Activated CD8-positive, alpha-beta T cell treated with anti-CD3 and anti-CD28 coated beads for 36 hours (primary cell): ENCODE results near the gene PNMT. TPM values are rescaled to one million over a fixed set of nuclear protein-coding genes. Genes with fewer than 3 reads are reported as not detected.

ENCODE experiments used
- ATAC-seq: fragments of 200-7000 bp; cut with Tn5 transposase; one replicate; pipeline ENCODE4 v1.10.0; 2021; ENCODE audit warnings: mild to moderate bottlenecking, moderate library complexity
- CTCF ChIA-PET: fragments of 350-600 bp; sonication (Branson Sonifier 250); formaldehyde crosslinking; loops from one replicate; lab custom pipeline; 2021; ENCODE audit warnings: antibody characterized with exemption; lab: Charles Lee
- POLR2A ChIA-PET: fragments of 350-600 bp; sonication (Branson Sonifier 250); formaldehyde crosslinking; loops from one replicate; lab custom pipeline; 2021; ENCODE audit warnings: antibody characterized with exemption; lab: Charles Lee
- DNase-seq: peaks from one replicate; pipeline ENCODE4 v3.0.0-alpha.2; 2020
- H3K27ac Mint-ChIP-seq: one replicate; pipeline ENCODE4 v1.8.0; 2021; ENCODE audit warnings: mild to moderate bottlenecking, mixed read lengths
- H3K27me3 Mint-ChIP-seq: one replicate; pipeline ENCODE4 v1.8.0; 2021; ENCODE audit warnings: mixed read lengths
- H3K36me3 Mint-ChIP-seq: one replicate; pipeline ENCODE4 v1.8.0; 2021; ENCODE audit warnings: low read depth, mixed read lengths
- H3K4me1 Mint-ChIP-seq: one replicate; pipeline ENCODE4 v1.8.0; 2021; ENCODE audit warnings: low read depth, mixed read lengths
- H3K4me3 Mint-ChIP-seq: one replicate; pipeline ENCODE4 v1.8.0; 2021; ENCODE audit warnings: mild to moderate bottlenecking, moderate library complexity, mixed read lengths
- H3K9me3 Mint-ChIP-seq: one replicate; pipeline ENCODE4 v1.8.0; 2021; ENCODE audit warnings: mixed read lengths
- CTCF ChIP-seq: fragments of 200-600 bp; IDR thresholded peaks from one replicate; pipeline ENCODE4 v1.8.0; 2022; ENCODE audit warnings: antibody characterized with exemption, mild to moderate bottlenecking
- intact Hi-C: fragments of 100-400 bp; cut with micrococcal nuclease; formaldehyde crosslinking; loops from one replicate; pipeline ENCODE4 v1.10.0; 2022
- total RNA-seq, 2 experiments: library from RNA; stranded (reverse); gene quantifications; one replicate each; pipeline ENCODE4 v1.2.3, GENCODE V29; 2021

PNMT gene
- total RNA-seq, 2 experiments from 2014 or later = 0.40 TPM; not detected in 1

GRCh38 chr17:39625198-39625785, 43.0 kb upstream of the PNMT start:
- Mint-ChIP-seq H3K27me3 (peaks cover 25% of the 10 kb centered on the region), H3K4me3 (no peak overlapping the region), H3K4me1 (peaks cover 20% of the 10 kb centered on the region), H3K36me3 (no peaks in the 10 kb centered on the region), H3K27ac (no peak overlapping the region), H3K9me3 (no peaks in the 10 kb centered on the region)
- intact Hi-C loops = loop anchor here (10.0 kb wide), 1 partner anchor 360 kb away; the partner anchor contains the start of gene PSMD3
- DNase-seq (no peak), ATAC-seq (no peak)
- ChIA-PET POLR2A (interaction anchor here (0.6 kb wide), 1 partner anchor 67 kb away, joined by 3 read pairs; no protein-coding TSS in a partner anchor), CTCF (interaction anchor here (1.0 to 10.5 kb wide), 11 partner anchors 9 to 129 kb away, joined by 3 to 224 read pairs (median 75); partner anchors contain the start of genes PNMT, STARD3 and TCAP)
- no peak for TF ChIP-seq CTCF

GRCh38 chr17:39626171-39627046, 41.8 kb upstream of the PNMT start, which contains the start of gene PPP1R1B:
PPP1R1B (plus strand) TSS chr17:39626952; CDS start chr17:39627393, 441 bp downstream.
- Mint-ChIP-seq H3K27ac (no peak within 1 kb of the TSS), H3K9me3 (no peaks in the 10 kb centered on the region), H3K36me3 (no peaks in the 10 kb centered on the region), H3K27me3 (peaks cover 28% of the 10 kb centered on the region), H3K4me1 (peaks cover 23% of the 10 kb centered on the region), H3K4me3 (peak within 1 kb of the TSS; percentile 33)
- ChIA-PET POLR2A (interaction anchor here (0.8 to 1.3 kb wide), 2 partner anchors 103 to 150 kb away, joined by 3 read pairs; partner anchors contain the start of gene MIEN1), CTCF (interaction anchor here (7.8 to 10.5 kb wide), 4 partner anchors 8 to 78 kb away, joined by 111 to 224 read pairs (median 146); partner anchors contain the start of genes PNMT, STARD3 and TCAP)
- intact Hi-C loops = loop anchor here (10.0 kb wide), 1 partner anchor 358 kb away; the partner anchor contains the start of gene PSMD3
- DNase-seq (peak; percentile 56), ATAC-seq (no peak)
- no peak for TF ChIP-seq CTCF

- no peak for DNase-seq
- CTCF ChIA-PET = interaction anchor here (2.1 to 10.5 kb wide), 3 partner anchors 8 to 79 kb away, joined by 7 to 161 read pairs (median 111); no protein-coding TSS in a partner anchor
- no peak for ATAC-seq
- H3K27me3 Mint-ChIP-seq = peaks cover 28% of the 10 kb centered on the region
- no peaks in the 10 kb centered on the region for H3K36me3 Mint-ChIP-seq
- intact Hi-C loops = loop anchor here (10.0 kb wide), 1 partner anchor 358 kb away; the partner anchor contains the start of gene PSMD3
- POLR2A ChIA-PET = interaction anchor here (0.8 to 1.3 kb wide), 2 partner anchors 103 to 149 kb away, joined by 3 read pairs; partner anchors contain the start of gene MIEN1
- no peaks in the 10 kb centered on the region for H3K9me3 Mint-ChIP-seq
- H3K4me1 Mint-ChIP-seq = peaks cover 19% of the 10 kb centered on the region
- no peak for TF ChIP-seq CTCF
- H3K27ac Mint-ChIP-seq = no peak overlapping the region
- H3K4me3 Mint-ChIP-seq = peak overlapping the region; percentile 24
These were observed 41.1 kb upstream of the PNMT start for GRCh38 chr17:39627047-39627711.

GRCh38 chr17:39627712-39628516, 40.3 kb upstream of the PNMT start:
- ChIA-PET POLR2A (interaction anchor here (0.7 to 1.5 kb wide), 3 partner anchors 23 to 102 kb away, joined by 3 read pairs; partner anchors contain the start of gene MIEN1), CTCF (interaction anchor here (1.3 to 9.4 kb wide), 4 partner anchors 9 to 26 kb away, joined by 3 to 111 read pairs (median 9); no protein-coding TSS in a partner anchor)
- H3K9me3 Mint-ChIP-seq = no peaks in the 10 kb centered on the region
- DNase-seq (no peak), ATAC-seq (no peak)
- intact Hi-C loops = loop anchor here (10.0 kb wide), 1 partner anchor 357 kb away; the partner anchor contains the start of gene PSMD3
- peaks cover 16% of the 10 kb centered on the region for H3K4me1 Mint-ChIP-seq
- no peaks in the 10 kb centered on the region for H3K36me3 Mint-ChIP-seq
- peaks cover 28% of the 10 kb centered on the region for H3K27me3 Mint-ChIP-seq
- no peak overlapping the region for H3K27ac Mint-ChIP-seq
- no peak for TF ChIP-seq CTCF
- peak overlapping the region; percentile 1 for H3K4me3 Mint-ChIP-seq
